Stimulated activated CD8-positive, alpha-beta memory T cell treated with anti-CD3 and anti-CD28 coated beads, Interleukin-12 subunit alpha, Interleukin-12 subunit beta, amount 100 ng/mL, for 4 hours (primary cell): ENCODE results near the gene CFL1.
"Not testable (repeated sequence)": the region's sequence is repeated elsewhere in the genome, so short reads cannot be mapped to it uniquely, and the experiment has no call there.

ENCODE experiments used
- DNase-seq: peaks from one replicate; pipeline ENCODE4 v3.0.0-alpha.2; 2020; ENCODE audit warnings: low read depth

Gene CFL1

GRCh38 chr11:65832231-65832630 lies 25.7 kb downstream of the CFL1 start:
- DNase-seq, result not testable (repeated sequence)

- DNase-seq, result no peak
Observed at GRCh38 chr11:65829459-65829858, 28.5 kb downstream of the CFL1 start.

- DNase-seq, result no peak
Observed at GRCh38 chr11:65826984-65827735, 30.8 kb downstream of the CFL1 start.

- no peak for DNase-seq
Observed at GRCh38 chr11:65822776-65823528, 35.0 kb downstream of the CFL1 start.

- no peak for DNase-seq
Observed at GRCh38 chr11:65821107-65821506, 36.9 kb downstream of the CFL1 start.

GRCh38 chr11:65817835-65818680 lies 39.9 kb downstream of the CFL1 start:
- DNase-seq, result peak; percentile 84

- no peak for DNase-seq
Observed at GRCh38 chr11:65817312-65817834, 40.6 kb downstream of the CFL1 start.

GRCh38 chr11:65816696-65817095 lies 41.3 kb downstream of the CFL1 start:
- no peak for DNase-seq

- no peak for DNase-seq
Observed at GRCh38 chr11:65814986-65815565, 42.9 kb downstream of the CFL1 start.

GRCh38 chr11:65814131-65814985 lies 43.6 kb downstream of the CFL1 start:
- DNase-seq, result no peak

GRCh38 chr11:65811764-65812475 lies 46.1 kb downstream of the CFL1 start:
- no peak for DNase-seq

GRCh38 chr11:65810046-65810868 lies 47.7 kb downstream of the CFL1 start:
- no peak for DNase-seq

GRCh38 chr11:65809496-65809895 lies 48.5 kb downstream of the CFL1 start:
- no peak for DNase-seq

- no peak for DNase-seq
Observed at GRCh38 chr11:65808744-65809341, 49.1 kb downstream of the CFL1 start.

- no peak for DNase-seq
Observed at GRCh38 chr11:65806979-65807378, 51.0 kb downstream of the CFL1 start.
